PC-3 (cell line): ENCODE data around the gene CNGA1. TPM values are rescaled to one million over a fixed set of nuclear protein-coding genes. Genes with fewer than 3 reads are reported as not detected.

ENCODE experiments used
- ATAC-seq: fragments of 200-7000 bp; cut with Tn5 transposase; 2 replicates; pipeline ENCODE4 v1.9.1; 2020; ENCODE audit warnings: mild to moderate bottlenecking, moderate library complexity
- Bru-seq: library from RNA; stranded (reverse); fragments of 400-500 nt; gene quantifications from one replicate; lab custom pipeline; 2021; lab: Mats Ljungman, UMichigan
- BruChase-seq, 2 experiments: library from RNA; stranded (reverse); fragments of 400-500 nt; gene quantifications; one replicate each; lab custom pipeline; 2021; lab: Mats Ljungman, UMichigan
- BruUV-seq: library from RNA; stranded (reverse); fragments of 400-500 nt; replicated peaks from 2 replicates; lab custom pipeline; 2021; lab: Mats Ljungman, UMichigan
- CTCF ChIA-PET: fragments of 300-600 bp; sonication (Branson Sonifier 250); formaldehyde crosslinking; loops from one replicate; lab custom pipeline; 2022; ENCODE audit warnings: antibody characterized with exemption; lab: Charles Lee
- POLR2A ChIA-PET: fragments of 300-600 bp; sonication (Branson Sonifier 250); formaldehyde crosslinking; loops from one replicate; lab custom pipeline; 2022; ENCODE audit warnings: antibody characterized with exemption; ENCODE audit not compliant: unreplicated experiment; lab: Charles Lee
- DNase-seq: peaks from one replicate; pipeline ENCODE4 v3.0.0-alpha.2; 2015
- H2AFZ ChIP-seq: fragments of 300-600 bp; sonication (generic); 2 replicates; pipeline ENCODE4 v1.6.0; 2016; ENCODE audit warnings: antibody characterized with exemption, low read length
- H3F3A ChIP-seq: fragments of 300-600 bp; sonication (generic); one replicate; pipeline ENCODE4 v1.6.0; 2017; ENCODE audit warnings: antibody characterized with exemption, low read length, control low read depth, mild to moderate bottlenecking; ENCODE audit not compliant: unreplicated experiment
- H3K27ac ChIP-seq: fragments of 300-600 bp; sonication (generic); 2 replicates; pipeline ENCODE4 v1.5.1; 2016; ENCODE audit warnings: mild to moderate bottlenecking, low read length
- H3K27me3 ChIP-seq: fragments of 300-600 bp; sonication (generic); 2 replicates; pipeline ENCODE4 v1.6.1; 2016; ENCODE audit warnings: low read length, mixed read lengths
- H3K36me3 ChIP-seq: fragments of 300-600 bp; sonication (generic); 2 replicates; pipeline ENCODE4 v1.6.1; 2016; ENCODE audit warnings: low read depth, mixed run types, low read length, mixed read lengths
- H3K4me1 ChIP-seq: fragments of 300-600 bp; sonication (generic); 2 replicates; pipeline ENCODE4 v1.5.1; 2016; ENCODE audit warnings: low read length; ENCODE audit not compliant: insufficient read depth
- H3K4me2 ChIP-seq: fragments of 300-600 bp; sonication (generic); 2 replicates; pipeline ENCODE4 v1.6.0; 2016; ENCODE audit warnings: low read length
- H3K4me3 ChIP-seq: fragments of 300-600 bp; sonication (generic); 2 replicates; pipeline ENCODE4 v1.5.1; 2016; ENCODE audit warnings: mild to moderate bottlenecking, low read length, mixed read lengths
- H3K79me2 ChIP-seq: fragments of 300-600 bp; sonication (generic); 2 replicates; pipeline ENCODE4 v1.6.1; 2017; ENCODE audit warnings: low read length, mixed read lengths
- H3K9ac ChIP-seq: fragments of 300-600 bp; sonication (generic); 2 replicates; pipeline ENCODE4 v1.6.0; 2016; ENCODE audit warnings: mild to moderate bottlenecking, low read length
- H3K9me2 ChIP-seq: fragments of 300-600 bp; sonication (generic); replicated peaks from 2 replicates; pipeline ENCODE4 v1.6.1; 2016; ENCODE audit warnings: mixed run types, low read length, mixed read lengths
- H3K9me3 ChIP-seq: fragments of 300-600 bp; sonication (generic); 2 replicates; pipeline ENCODE4 v1.6.1; 2016; ENCODE audit warnings: low read length, mixed read lengths
- H4K20me1 ChIP-seq: fragments of 300-600 bp; sonication (generic); 2 replicates; pipeline ENCODE4 v1.6.1; 2016; ENCODE audit warnings: low read length, mixed read lengths
- EZH2 ChIP-seq: fragments of 300-600 bp; sonication (generic); IDR thresholded peaks from one replicate; pipeline ENCODE4 v1.6.1; 2017; ENCODE audit warnings: antibody characterized with exemption, mild to moderate bottlenecking, low read length; ENCODE audit not compliant: unreplicated experiment
- EZH2phosphoT487 ChIP-seq: fragments of 300-600 bp; sonication (generic); IDR thresholded peaks from 2 replicates; pipeline ENCODE4 v1.6.1; 2018; ENCODE audit warnings: mild to moderate bottlenecking, antibody characterized with exemption, low read length, borderline replicate concordance
- intact Hi-C: fragments of 100-400 bp; cut with micrococcal nuclease; formaldehyde crosslinking; loops from 2 replicates; pipeline ENCODE4 v1.9.0; 2023
- long read RNA-seq: library from polyadenylated mRNA; unstranded; transcript quantifications from one replicate; pipeline ENCODE4 v2.0.0, GENCODE V29; 2021; ENCODE audit not compliant: unreplicated experiment
- total RNA-seq: library from RNA; depleted of rRNA; stranded (reverse); fragments of >200 nt; gene quantifications from 2 replicates; pipeline ENCODE4 v1.2.3, GENCODE V29; 2014; rRNA removed
- TF ChIP-seq, protein P1 (sequence below): fragments of 300-600 bp; sonication (generic); conservative IDR thresholded peaks from 2 replicates; pipeline ENCODE4 v1.5.1; 2017; ENCODE audit warnings: antibody characterized with exemption, low read depth, mild to moderate bottlenecking, low read length

Gene CNGA1
- total RNA-seq: 0.29 and 1.1 TPM in 2 replicates
- Bru-seq, nascent RNA: percentile 38 among the genes with signal in this experiment
- percentile 31 among the genes with signal in this experiment for BruChase-seq, experiment 1, labeled RNA remaining after a 6-hour chase
- BruChase-seq, experiment 2, labeled RNA remaining after a 2-hour chase: percentile 39 among the genes with signal in this experiment
- long read RNA-seq, partial matches to known transcripts: 2 of 5 reads
- long read RNA-seq, other reads (novel, unspliced or antisense): 3 of 5 reads

- POLR2A ChIA-PET: no interaction called here
Observed at GRCh38 chr4:48016141-48017107, at the start of gene CNGA1, which contains the start of gene NIPAL1. Gene CNGA1, minus strand, starts transcription at chr4:48016681. Its CDS starts 63,992 bp downstream, at chr4:47952689. Gene NIPAL1, plus strand, starts transcription at chr4:48016772. Its CDS starts 68 bp downstream, at chr4:48016840.

DNA sequence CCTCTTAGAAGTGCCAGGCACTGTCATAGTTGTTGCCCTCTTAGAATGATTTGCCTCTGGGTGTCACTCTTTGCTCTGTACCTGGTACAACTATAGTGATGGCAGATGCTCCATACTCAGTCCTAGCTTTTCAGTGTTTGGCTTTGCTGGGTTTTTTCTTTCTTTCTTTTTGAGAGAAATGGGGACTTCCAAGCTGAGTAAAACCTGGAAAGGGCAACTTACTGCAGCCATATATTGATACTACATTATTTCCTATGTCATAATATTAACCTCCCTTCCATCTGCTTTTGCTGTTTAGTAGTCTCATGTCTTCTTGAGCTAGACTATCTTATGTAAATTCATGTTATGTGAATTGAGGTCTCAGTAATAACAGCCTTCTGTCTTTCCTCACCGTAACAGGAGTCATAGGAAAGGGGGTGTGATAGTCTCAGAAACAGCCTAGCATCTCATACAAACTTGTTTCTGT is 49.1 kb upstream of the CNGA1 start:
- Histone ChIP-seq H3K4me1 (no peaks in the 10 kb centered on the region), H3K36me3 (no peaks in the 10 kb centered on the region), H3K27me3 (no peaks in the 10 kb centered on the region), H3K79me2 (no peaks in the 10 kb centered on the region), H4K20me1 (no peaks in the 10 kb centered on the region), H3K4me2 (no peak overlapping the region), H3K4me3 (no peak overlapping the region), H3K27ac (no peak overlapping the region), H3K9me2 (no peaks in the 10 kb centered on the region), H3K9me3 (no peaks in the 10 kb centered on the region), H2AFZ (no peak overlapping the region), H3K9ac (no peak overlapping the region), H3F3A (no peaks in the 10 kb centered on the region)
- DNase-seq (no peak), ATAC-seq (no peak)
- CTCF ChIA-PET: no interaction called here
- POLR2A ChIA-PET: interaction anchor here (0.6 kb wide), 1 partner anchor 36 kb away, joined by 3 read pairs; no protein-coding TSS in a partner anchor
- no TSS peak for BruUV-seq
- TF ChIP-seq, protein P1, sequence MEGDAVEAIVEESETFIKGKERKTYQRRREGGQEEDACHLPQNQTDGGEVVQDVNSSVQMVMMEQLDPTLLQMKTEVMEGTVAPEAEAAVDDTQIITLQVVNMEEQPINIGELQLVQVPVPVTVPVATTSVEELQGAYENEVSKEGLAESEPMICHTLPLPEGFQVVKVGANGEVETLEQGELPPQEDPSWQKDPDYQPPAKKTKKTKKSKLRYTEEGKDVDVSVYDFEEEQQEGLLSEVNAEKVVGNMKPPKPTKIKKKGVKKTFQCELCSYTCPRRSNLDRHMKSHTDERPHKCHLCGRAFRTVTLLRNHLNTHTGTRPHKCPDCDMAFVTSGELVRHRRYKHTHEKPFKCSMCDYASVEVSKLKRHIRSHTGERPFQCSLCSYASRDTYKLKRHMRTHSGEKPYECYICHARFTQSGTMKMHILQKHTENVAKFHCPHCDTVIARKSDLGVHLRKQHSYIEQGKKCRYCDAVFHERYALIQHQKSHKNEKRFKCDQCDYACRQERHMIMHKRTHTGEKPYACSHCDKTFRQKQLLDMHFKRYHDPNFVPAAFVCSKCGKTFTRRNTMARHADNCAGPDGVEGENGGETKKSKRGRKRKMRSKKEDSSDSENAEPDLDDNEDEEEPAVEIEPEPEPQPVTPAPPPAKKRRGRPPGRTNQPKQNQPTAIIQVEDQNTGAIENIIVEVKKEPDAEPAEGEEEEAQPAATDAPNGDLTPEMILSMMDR: no peak
- no peak for TF ChIP-seq EZH2
- TF ChIP-seq EZH2phosphoT487: no peak
- intact Hi-C loops: no loop called here

More at GRCh38 chr4:48016141-48017107, at the start of gene CNGA1, which contains the start of gene NIPAL1:
- no peaks in the 10 kb centered on the region for H3K36me3 ChIP-seq
- no peaks in the 10 kb centered on the region for H3F3A ChIP-seq
- H3K27me3 ChIP-seq: no peaks in the 10 kb centered on the region
- no peaks in the 10 kb centered on the region for H3K9me2 ChIP-seq
- peak within 1 kb of the TSS; percentile 83 for H3K4me3 ChIP-seq
- ATAC-seq (peak; percentile 83), DNase-seq (peak; percentile 90)
- CTCF ChIA-PET: no interaction called here
- no peaks in the 10 kb centered on the region for H3K9me3 ChIP-seq
- TF ChIP-seq, protein P1: peak; percentile 43; the same call in 1 of the 2 replicates
- TF ChIP-seq EZH2: no peak
- peak within 1 kb of the TSS; percentile 91 for H3K4me2 ChIP-seq
- peaks cover 19% of the 10 kb centered on the region for H3K4me1 ChIP-seq
- H3K9ac ChIP-seq: peak within 1 kb of the TSS; percentile 96
- H3K27ac ChIP-seq: peak within 1 kb of the TSS; percentile 96
- peak within 1 kb of the TSS; percentile 88 for H2AFZ ChIP-seq
- no peaks in the 10 kb centered on the region for H4K20me1 ChIP-seq
- BruUV-seq: TSS peak; percentile 60
- intact Hi-C loops: loop anchor here (1.0 to 5.0 kb wide), 2 partner anchors 71 to 89 kb away; no protein-coding TSS in a partner anchor
- peaks cover 29% of the 10 kb centered on the region for H3K79me2 ChIP-seq
